ENCODE measurements around the gene DDX10.

GRCh38 chr11:108967571-108967970, 302.7 kb downstream of the DDX10 start:
- TF ChIP-seq CTCF (conservative IDR thresholded peaks at IDR 0.05) (no peak), ZFX (IDR thresholded peaks at IDR 0.05) (no peak)
